GM23338 (cell line): Measurements from ENCODE around the gene FAM168A.

Experiments used
- CREB1 ChIP-seq: fragments of 250-450 bp; sonication (Bioruptor Pico); IDR thresholded peaks from 2 replicates; pipeline ENCODE4 v1.5.0; 2020; ENCODE audit warnings: low read depth, mild to moderate bottlenecking, moderate library complexity
- EZH2 ChIP-seq: fragments of 200-600 bp; sonication (generic); IDR thresholded peaks from one replicate; pipeline ENCODE4 v1.8.0; 2017; ENCODE audit warnings: antibody characterized with exemption, mild to moderate bottlenecking, low read depth; ENCODE audit not compliant: unreplicated experiment
- EZH2phosphoT487 ChIP-seq: fragments of 200-600 bp; sonication (generic); IDR thresholded peaks from one replicate; pipeline ENCODE4 v1.8.1; 2018; ENCODE audit warnings: antibody characterized with exemption; ENCODE audit not compliant: unreplicated experiment
- JUNB ChIP-seq: IDR thresholded peaks from one replicate; pipeline ENCODE4 v1.6.1; 2016; ENCODE audit warnings: antibody characterized with exemption; ENCODE audit not compliant: unreplicated experiment
- NANOG ChIP-seq: IDR thresholded peaks from 2 replicates; pipeline ENCODE4 v1.6.1; 2016; ENCODE audit warnings: antibody characterized with exemption, borderline replicate concordance
- POLR2AphosphoS5 ChIP-seq: IDR thresholded peaks from 2 replicates; pipeline ENCODE4 v1.6.1; 2016; ENCODE audit warnings: antibody characterized with exemption, low read depth
- ZNF114 ChIP-seq: fragments of 250-450 bp; sonication (Bioruptor Pico); IDR thresholded peaks from 2 replicates; pipeline ENCODE4 v1.5.0; 2020; ENCODE audit warnings: mild to moderate bottlenecking, moderate library complexity
- ZNF331 ChIP-seq: fragments of 250-450 bp; sonication (Bioruptor Pico); IDR thresholded peaks from 2 replicates; pipeline ENCODE4 v1.5.0; 2020; ENCODE audit warnings: low read depth, mild to moderate bottlenecking, moderate library complexity
- TF ChIP-seq, protein P1 (sequence below), 2 experiments: fragments of 200-600 bp in 1 of 2; sonication (generic) in 1 of 2; conservative IDR thresholded peaks; 2 replicates each; pipeline versions ENCODE4 v1.5.1 to v1.6.1; 2016 to 2017; ENCODE audit warnings: antibody characterized with exemption in 2 of 2, low read depth in 2 of 2, mild to moderate bottlenecking in 2 of 2, moderate library complexity in 1 of 2
- TF ChIP-seq, protein P2 (sequence below): IDR thresholded peaks from one replicate; pipeline ENCODE4 v1.6.1; 2018; ENCODE audit warnings: antibody characterized with exemption; ENCODE audit not compliant: unreplicated experiment
- TF ChIP-seq, protein P3 (sequence below): IDR thresholded peaks from 2 replicates; pipeline ENCODE4 v1.6.1; 2016; ENCODE audit warnings: antibody characterized with exemption
- TF ChIP-seq, protein P4 (sequence below): fragments of 250-450 bp; sonication (Bioruptor Pico); IDR thresholded peaks from 2 replicates; pipeline ENCODE4 v1.5.0; 2020; ENCODE audit warnings: mild to moderate bottlenecking, moderate library complexity

DNA sequence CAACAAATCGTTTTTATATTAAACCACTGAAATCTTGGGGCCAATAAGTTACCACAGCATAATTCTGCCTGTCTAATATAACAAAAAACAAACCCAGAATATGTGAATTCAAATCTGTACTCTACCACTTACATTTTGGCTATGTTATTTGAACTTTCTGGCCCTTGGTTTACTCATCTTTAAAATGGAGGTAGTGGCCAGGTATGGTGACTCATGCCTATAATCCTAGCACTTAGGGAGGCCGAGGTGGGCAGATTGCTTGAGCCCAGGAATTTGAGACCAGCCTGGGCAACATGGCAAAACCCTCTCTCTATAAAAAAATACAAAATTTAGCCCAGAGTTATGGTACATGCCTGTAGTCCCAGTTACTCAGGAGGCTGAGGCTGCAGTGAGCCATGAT is 84.2 kb downstream of the FAM168A start:
- TF ChIP-seq, protein P1, sequence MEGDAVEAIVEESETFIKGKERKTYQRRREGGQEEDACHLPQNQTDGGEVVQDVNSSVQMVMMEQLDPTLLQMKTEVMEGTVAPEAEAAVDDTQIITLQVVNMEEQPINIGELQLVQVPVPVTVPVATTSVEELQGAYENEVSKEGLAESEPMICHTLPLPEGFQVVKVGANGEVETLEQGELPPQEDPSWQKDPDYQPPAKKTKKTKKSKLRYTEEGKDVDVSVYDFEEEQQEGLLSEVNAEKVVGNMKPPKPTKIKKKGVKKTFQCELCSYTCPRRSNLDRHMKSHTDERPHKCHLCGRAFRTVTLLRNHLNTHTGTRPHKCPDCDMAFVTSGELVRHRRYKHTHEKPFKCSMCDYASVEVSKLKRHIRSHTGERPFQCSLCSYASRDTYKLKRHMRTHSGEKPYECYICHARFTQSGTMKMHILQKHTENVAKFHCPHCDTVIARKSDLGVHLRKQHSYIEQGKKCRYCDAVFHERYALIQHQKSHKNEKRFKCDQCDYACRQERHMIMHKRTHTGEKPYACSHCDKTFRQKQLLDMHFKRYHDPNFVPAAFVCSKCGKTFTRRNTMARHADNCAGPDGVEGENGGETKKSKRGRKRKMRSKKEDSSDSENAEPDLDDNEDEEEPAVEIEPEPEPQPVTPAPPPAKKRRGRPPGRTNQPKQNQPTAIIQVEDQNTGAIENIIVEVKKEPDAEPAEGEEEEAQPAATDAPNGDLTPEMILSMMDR (conservative IDR thresholded peaks at IDR 0.05; ENCODE audit: low read depth in 2 of 2), result no peak
- no peak for TF ChIP-seq POLR2AphosphoS5
- TF ChIP-seq, protein P2, sequence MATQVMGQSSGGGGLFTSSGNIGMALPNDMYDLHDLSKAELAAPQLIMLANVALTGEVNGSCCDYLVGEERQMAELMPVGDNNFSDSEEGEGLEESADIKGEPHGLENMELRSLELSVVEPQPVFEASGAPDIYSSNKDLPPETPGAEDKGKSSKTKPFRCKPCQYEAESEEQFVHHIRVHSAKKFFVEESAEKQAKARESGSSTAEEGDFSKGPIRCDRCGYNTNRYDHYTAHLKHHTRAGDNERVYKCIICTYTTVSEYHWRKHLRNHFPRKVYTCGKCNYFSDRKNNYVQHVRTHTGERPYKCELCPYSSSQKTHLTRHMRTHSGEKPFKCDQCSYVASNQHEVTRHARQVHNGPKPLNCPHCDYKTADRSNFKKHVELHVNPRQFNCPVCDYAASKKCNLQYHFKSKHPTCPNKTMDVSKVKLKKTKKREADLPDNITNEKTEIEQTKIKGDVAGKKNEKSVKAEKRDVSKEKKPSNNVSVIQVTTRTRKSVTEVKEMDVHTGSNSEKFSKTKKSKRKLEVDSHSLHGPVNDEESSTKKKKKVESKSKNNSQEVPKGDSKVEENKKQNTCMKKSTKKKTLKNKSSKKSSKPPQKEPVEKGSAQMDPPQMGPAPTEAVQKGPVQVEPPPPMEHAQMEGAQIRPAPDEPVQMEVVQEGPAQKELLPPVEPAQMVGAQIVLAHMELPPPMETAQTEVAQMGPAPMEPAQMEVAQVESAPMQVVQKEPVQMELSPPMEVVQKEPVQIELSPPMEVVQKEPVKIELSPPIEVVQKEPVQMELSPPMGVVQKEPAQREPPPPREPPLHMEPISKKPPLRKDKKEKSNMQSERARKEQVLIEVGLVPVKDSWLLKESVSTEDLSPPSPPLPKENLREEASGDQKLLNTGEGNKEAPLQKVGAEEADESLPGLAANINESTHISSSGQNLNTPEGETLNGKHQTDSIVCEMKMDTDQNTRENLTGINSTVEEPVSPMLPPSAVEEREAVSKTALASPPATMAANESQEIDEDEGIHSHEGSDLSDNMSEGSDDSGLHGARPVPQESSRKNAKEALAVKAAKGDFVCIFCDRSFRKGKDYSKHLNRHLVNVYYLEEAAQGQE, result no peak
- TF ChIP-seq NANOG, result no peak
- no peak for TF ChIP-seq EZH2phosphoT487
- no peak for TF ChIP-seq EZH2
- TF ChIP-seq, protein P3, sequence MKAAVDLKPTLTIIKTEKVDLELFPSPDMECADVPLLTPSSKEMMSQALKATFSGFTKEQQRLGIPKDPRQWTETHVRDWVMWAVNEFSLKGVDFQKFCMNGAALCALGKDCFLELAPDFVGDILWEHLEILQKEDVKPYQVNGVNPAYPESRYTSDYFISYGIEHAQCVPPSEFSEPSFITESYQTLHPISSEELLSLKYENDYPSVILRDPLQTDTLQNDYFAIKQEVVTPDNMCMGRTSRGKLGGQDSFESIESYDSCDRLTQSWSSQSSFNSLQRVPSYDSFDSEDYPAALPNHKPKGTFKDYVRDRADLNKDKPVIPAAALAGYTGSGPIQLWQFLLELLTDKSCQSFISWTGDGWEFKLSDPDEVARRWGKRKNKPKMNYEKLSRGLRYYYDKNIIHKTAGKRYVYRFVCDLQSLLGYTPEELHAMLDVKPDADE, result no peak
- TF ChIP-seq CREB1 (CRISPR knock-in tag), result no peak
- TF ChIP-seq, protein P4, sequence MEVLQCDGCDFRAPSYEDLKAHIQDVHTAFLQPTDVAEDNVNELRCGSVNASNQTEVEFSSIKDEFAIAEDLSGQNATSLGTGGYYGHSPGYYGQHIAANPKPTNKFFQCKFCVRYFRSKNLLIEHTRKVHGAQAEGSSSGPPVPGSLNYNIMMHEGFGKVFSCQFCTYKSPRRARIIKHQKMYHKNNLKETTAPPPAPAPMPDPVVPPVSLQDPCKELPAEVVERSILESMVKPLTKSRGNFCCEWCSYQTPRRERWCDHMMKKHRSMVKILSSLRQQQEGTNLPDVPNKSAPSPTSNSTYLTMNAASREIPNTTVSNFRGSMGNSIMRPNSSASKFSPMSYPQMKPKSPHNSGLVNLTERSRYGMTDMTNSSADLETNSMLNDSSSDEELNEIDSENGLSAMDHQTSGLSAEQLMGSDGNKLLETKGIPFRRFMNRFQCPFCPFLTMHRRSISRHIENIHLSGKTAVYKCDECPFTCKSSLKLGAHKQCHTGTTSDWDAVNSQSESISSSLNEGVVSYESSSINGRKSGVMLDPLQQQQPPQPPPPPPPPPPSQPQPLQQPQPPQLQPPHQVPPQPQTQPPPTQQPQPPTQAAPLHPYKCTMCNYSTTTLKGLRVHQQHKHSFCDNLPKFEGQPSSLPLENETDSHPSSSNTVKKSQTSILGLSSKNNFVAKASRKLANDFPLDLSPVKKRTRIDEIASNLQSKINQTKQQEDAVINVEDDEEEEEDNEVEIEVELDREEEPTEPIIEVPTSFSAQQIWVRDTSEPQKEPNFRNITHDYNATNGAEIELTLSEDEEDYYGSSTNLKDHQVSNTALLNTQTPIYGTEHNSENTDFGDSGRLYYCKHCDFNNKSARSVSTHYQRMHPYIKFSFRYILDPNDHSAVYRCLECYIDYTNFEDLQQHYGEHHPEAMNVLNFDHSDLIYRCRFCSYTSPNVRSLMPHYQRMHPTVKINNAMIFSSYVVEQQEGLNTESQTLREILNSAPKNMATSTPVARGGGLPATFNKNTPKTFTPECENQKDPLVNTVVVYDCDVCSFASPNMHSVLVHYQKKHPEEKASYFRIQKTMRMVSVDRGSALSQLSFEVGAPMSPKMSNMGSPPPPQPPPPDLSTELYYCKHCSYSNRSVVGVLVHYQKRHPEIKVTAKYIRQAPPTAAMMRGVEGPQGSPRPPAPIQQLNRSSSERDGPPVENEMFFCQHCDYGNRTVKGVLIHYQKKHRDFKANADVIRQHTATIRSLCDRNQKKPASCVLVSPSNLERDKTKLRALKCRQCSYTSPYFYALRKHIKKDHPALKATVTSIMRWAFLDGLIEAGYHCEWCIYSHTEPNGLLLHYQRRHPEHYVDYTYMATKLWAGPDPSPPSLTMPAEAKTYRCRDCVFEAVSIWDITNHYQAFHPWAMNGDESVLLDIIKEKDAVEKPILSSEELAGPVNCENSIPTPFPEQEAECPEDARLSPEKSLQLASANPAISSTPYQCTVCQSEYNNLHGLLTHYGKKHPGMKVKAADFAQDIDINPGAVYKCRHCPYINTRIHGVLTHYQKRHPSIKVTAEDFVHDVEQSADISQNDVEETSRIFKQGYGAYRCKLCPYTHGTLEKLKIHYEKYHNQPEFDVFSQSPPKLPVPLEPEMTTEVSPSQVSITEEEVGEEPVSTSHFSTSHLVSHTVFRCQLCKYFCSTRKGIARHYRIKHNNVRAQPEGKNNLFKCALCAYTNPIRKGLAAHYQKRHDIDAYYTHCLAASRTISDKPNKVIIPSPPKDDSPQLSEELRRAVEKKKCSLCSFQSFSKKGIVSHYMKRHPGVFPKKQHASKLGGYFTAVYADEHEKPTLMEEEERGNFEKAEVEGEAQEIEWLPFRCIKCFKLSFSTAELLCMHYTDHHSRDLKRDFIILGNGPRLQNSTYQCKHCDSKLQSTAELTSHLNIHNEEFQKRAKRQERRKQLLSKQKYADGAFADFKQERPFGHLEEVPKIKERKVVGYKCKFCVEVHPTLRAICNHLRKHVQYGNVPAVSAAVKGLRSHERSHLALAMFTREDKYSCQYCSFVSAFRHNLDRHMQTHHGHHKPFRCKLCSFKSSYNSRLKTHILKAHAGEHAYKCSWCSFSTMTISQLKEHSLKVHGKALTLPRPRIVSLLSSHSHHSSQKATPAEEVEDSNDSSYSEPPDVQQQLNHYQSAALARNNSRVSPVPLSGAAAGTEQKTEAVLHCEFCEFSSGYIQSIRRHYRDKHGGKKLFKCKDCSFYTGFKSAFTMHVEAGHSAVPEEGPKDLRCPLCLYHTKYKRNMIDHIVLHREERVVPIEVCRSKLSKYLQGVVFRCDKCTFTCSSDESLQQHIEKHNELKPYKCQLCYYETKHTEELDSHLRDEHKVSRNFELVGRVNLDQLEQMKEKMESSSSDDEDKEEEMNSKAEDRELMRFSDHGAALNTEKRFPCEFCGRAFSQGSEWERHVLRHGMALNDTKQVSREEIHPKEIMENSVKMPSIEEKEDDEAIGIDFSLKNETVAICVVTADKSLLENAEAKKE (CRISPR knock-in tag), result no peak
- TF ChIP-seq ZNF114 (CRISPR knock-in tag), result no peak
- no peak for TF ChIP-seq JUNB
- no peak for TF ChIP-seq ZNF331 (CRISPR knock-in tag)
